ENCODE measurements around the gene KLRF1.

The KLRF1 gene

DNA sequence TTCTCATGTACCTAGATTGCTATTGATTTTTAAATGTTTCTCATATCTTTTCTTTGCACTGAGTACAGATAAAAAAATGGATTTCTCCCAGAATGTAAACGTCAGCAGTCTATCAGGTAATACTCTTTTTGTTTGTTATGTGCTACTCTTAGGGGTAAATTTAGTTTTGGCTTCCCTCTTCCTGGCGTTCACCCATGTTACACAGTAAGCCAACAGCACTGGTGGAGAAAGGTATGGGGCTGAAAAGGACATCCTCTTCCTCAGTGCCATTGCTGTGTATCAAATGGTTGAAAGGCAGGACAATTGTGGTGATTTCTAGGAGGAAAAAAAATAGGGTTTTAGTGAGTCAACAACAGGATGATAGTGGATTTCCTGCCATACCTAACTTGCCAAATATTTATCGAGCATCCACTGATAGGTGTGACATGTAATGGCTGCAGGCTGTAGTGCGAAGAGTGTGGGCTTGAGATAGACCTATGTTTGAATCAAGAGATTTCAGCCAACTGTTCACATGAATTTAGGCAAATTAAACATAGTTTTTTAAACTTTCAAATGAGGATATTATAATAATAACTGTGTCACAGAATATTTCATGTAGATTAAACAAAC lies 61.5 kb downstream of the KLRF1 start:
- H3K4me3 ChIP-seq (ENCODE audit: low read length) = no peak overlapping the region
- no peaks in the 10 kb centered on the region for H3K4me1 ChIP-seq (ENCODE audit: low read length)
- no peaks in the 10 kb centered on the region for H3K36me3 ChIP-seq (replicated peaks; ENCODE audit: low read depth, low read length)
- H3K27me3 ChIP-seq (ENCODE audit: low read depth, low read length) = no peaks in the 10 kb centered on the region
- H3K9ac ChIP-seq (ENCODE audit: low read length) = no peak overlapping the region
- H4K20me1 ChIP-seq (ENCODE audit: insufficient read depth, low read length) = no peaks in the 10 kb centered on the region
- H3K9me3 ChIP-seq (ENCODE audit: insufficient read depth, low read length) = no peaks in the 10 kb centered on the region
- no peaks in the 10 kb centered on the region for H3K79me2 ChIP-seq (ENCODE audit: low read length)
- H3K4me2 ChIP-seq (ENCODE audit: low read length) = no peak overlapping the region
- no peak overlapping the region for H2AFZ ChIP-seq (ENCODE audit: low read depth, low read length)
- TF ChIP-seq, protein P1, sequence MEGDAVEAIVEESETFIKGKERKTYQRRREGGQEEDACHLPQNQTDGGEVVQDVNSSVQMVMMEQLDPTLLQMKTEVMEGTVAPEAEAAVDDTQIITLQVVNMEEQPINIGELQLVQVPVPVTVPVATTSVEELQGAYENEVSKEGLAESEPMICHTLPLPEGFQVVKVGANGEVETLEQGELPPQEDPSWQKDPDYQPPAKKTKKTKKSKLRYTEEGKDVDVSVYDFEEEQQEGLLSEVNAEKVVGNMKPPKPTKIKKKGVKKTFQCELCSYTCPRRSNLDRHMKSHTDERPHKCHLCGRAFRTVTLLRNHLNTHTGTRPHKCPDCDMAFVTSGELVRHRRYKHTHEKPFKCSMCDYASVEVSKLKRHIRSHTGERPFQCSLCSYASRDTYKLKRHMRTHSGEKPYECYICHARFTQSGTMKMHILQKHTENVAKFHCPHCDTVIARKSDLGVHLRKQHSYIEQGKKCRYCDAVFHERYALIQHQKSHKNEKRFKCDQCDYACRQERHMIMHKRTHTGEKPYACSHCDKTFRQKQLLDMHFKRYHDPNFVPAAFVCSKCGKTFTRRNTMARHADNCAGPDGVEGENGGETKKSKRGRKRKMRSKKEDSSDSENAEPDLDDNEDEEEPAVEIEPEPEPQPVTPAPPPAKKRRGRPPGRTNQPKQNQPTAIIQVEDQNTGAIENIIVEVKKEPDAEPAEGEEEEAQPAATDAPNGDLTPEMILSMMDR (IDR thresholded peaks at IDR 0.05; ENCODE audit: low read depth, low read length) = no peak
- TF ChIP-seq EZH2phosphoT487 (IDR thresholded peaks at IDR 0.05; ENCODE audit: low read depth) = no peak
- no peak overlapping the region for H3K27ac ChIP-seq (ENCODE audit: low read length)
